Common myeloid progenitor, CD34-positive (primary cell): ENCODE results near the gene LRP1B.

ENCODE experiments used
- CTCF ChIA-PET: fragments of 350-600 bp; sonication (Branson Sonifier 250); formaldehyde crosslinking; loops from one replicate; lab custom pipeline; 2021; ENCODE audit warnings: antibody characterized with exemption; lab: Charles Lee
- POLR2A ChIA-PET: fragments of 350-600 bp; sonication (Branson Sonifier 250); formaldehyde crosslinking; loops from one replicate; lab custom pipeline; 2021; ENCODE audit warnings: antibody characterized with exemption; lab: Charles Lee
- DNase-seq, 3 donors: peaks; one replicate each; pipeline versions ENCODE4 v3.0.0 to v3.0.0-alpha.2; 2013
- H3K27ac ChIP-seq, 2 experiments: 1 replicate in 1 of 2; 2 replicates in 1 of 2; pipeline ENCODE4 v1.7.0; 2013; ENCODE audit warnings: inconsistent platforms in 2 of 2, low read length in 2 of 2, mild to moderate bottlenecking in 2 of 2, low read depth in 1 of 2, moderate library complexity in 1 of 2; ENCODE audit not compliant: severe bottlenecking in 2 of 2, insufficient read depth in 1 of 2, poor library complexity in 1 of 2
- H3K27me3 ChIP-seq, 5 experiments: replicated peaks in 2 of 5; 1 replicate in 3 of 5; 2 replicates in 2 of 5; pipeline versions ENCODE4 v1.6.1 to v1.7.0; 2013; ENCODE audit warnings: low read length in 4 of 5, mild to moderate bottlenecking in 2 of 5, moderate library complexity in 2 of 5, inconsistent platforms in 1 of 5; ENCODE audit not compliant: insufficient read depth in 5 of 5, control insufficient read depth in 4 of 5
- H3K36me3 ChIP-seq, 4 experiments: 1 replicate in 2 of 4; 2 replicates in 2 of 4; pipeline versions ENCODE4 v1.6.1 to v1.7.0; 2013; ENCODE audit warnings: low read length in 3 of 4, control low read depth in 1 of 4, mild to moderate bottlenecking in 1 of 4; ENCODE audit not compliant: control insufficient read depth in 4 of 4, insufficient read depth in 4 of 4
- H3K4me1 ChIP-seq, 4 experiments: 1 replicate in 3 of 4; 2 replicates in 1 of 4; pipeline versions ENCODE4 v1.6.1 to v1.7.1; 2013; ENCODE audit warnings: low read length in 3 of 4, mild to moderate bottlenecking in 3 of 4, control low read depth in 1 of 4, inconsistent platforms in 1 of 4, moderate library complexity in 1 of 4; ENCODE audit not compliant: control insufficient read depth in 4 of 4, insufficient read depth in 4 of 4; ENCODE audit errors: control extremely low read depth in 1 of 4
- H3K4me3 ChIP-seq, 7 experiments: 1 replicate in 4 of 7; 2 replicates in 3 of 7; pipeline versions ENCODE4 v1.5.1 to v1.7.0; 2013; ENCODE audit warnings: mild to moderate bottlenecking in 7 of 7, low read length in 6 of 7, moderate library complexity in 6 of 7, inconsistent platforms in 2 of 7, low read depth in 2 of 7, control low read depth in 1 of 7; ENCODE audit not compliant: insufficient read depth in 4 of 7, control insufficient read depth in 1 of 7; ENCODE audit errors: extremely low read depth in 1 of 7
- H3K9me3 ChIP-seq, 5 experiments: 1 replicate in 4 of 5; 2 replicates in 1 of 5; pipeline versions ENCODE4 v1.6.1 to v1.7.1; 2013; ENCODE audit warnings: low read length in 4 of 5, mild to moderate bottlenecking in 2 of 5, inconsistent platforms in 1 of 5, low read depth in 1 of 5, moderate library complexity in 1 of 5; ENCODE audit not compliant: control insufficient read depth in 4 of 5, insufficient read depth in 2 of 5; ENCODE audit errors: control extremely low read depth in 1 of 5
- WGBS: methylation state at CpG from one replicate; pipeline ENCODE4 v1.1.5; 2013; ENCODE audit not compliant: insufficient coverage; 5-methylcytosine and 5-hydroxymethylcytosine counted together

LRP1B gene

DNA sequence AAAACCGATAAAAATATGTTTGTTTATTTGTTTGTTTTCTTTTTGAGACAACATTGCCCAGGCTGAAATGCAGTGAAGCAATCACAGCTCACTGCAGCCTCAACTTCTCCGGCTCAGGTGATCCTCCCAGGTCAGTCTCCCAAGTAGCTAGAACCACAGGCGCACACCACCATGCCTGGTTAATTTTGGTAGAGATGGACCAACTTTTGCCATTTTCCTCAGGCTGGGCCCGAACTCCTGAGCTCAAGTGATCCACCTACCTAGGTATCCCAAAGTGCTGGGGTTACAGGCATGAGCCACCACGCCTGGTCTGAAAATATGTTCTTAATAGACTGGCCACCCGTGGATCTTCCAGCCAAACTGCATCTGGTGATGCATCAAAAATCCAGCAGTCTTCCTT lies 1867.9 kb downstream of the LRP1B start:
- no peak for DNase-seq
- WGBS = 98% methylated on average over 6 of the region's 6 CpGs
- no peaks in the 10 kb centered on the region for H3K4me1 ChIP-seq
- H3K4me3 ChIP-seq = no peak overlapping the region
- no peaks in the 10 kb centered on the region for H3K27me3 ChIP-seq
- ChIA-PET POLR2A (no interaction called here), CTCF (no interaction called here)
- no peak overlapping the region for H3K27ac ChIP-seq
- no peaks in the 10 kb centered on the region for H3K9me3 ChIP-seq
- no peaks in the 10 kb centered on the region for H3K36me3 ChIP-seq

DNA sequence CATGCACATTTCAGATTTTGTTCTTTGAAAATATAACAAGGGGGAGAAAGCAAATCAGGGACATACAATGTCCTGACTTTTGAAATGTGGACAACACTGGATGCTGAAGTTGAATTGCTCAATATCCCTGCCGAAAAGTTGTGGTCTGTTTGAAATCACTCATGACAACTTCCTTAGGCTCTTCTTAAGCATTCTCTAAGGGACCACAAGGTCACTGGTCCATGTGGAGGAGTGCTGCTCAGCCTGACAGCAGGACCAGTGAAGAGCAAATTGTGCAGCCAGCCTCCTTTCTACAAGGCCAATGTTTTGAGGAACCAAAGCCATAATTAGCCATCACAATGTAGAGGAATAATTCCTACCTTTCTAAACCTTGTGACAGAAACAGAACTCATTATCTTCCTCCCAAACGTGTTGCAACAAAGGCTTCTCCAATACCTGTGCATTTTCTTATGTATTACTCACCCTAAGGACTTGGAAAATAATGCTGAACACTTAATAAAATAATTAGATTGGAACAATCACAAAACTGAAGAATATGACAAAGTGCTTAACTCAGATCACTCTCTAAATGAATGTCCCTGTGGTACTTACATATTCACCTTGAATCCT lies 1873.0 kb downstream of the LRP1B start:
- POLR2A ChIA-PET = no interaction called here
- Histone ChIP-seq H3K4me3 (no peak overlapping the region), H3K27me3 (no peaks in the 10 kb centered on the region), H3K36me3 (no peaks in the 10 kb centered on the region), H3K4me1 (no peaks in the 10 kb centered on the region), H3K27ac (no peak overlapping the region), H3K9me3 (no peaks in the 10 kb centered on the region)
- CTCF ChIA-PET = no interaction called here
- 60% methylated on average over 1 of the region's 2 CpGs for WGBS
- no peak for DNase-seq

DNA sequence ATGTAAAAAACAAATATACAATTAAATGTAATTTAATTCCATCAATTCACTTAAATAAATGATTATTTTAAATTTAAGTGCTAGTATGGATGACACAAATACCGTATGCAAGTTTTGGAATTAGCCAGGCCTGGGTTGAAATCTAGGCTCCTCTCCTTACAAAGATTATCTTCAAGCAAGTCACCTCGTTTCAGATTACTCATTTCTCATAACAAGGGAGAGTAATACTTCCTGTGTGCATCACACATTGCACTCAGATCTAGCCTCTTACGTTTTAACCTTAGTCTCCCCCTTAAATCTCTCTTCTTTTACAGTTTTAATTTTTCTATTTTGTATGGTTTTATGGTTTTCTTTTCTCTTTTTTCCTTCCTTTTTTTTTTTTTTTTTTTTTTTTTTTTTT lies 1874.7 kb downstream of the LRP1B start:
- WGBS = no CpG with 5 or more reads among the region's 3 CpGs
- ChIA-PET CTCF (no interaction called here), POLR2A (no interaction called here)
- H3K27ac ChIP-seq = no peak overlapping the region
- no peaks in the 10 kb centered on the region for H3K36me3 ChIP-seq
- H3K4me3 ChIP-seq = no peak overlapping the region
- DNase-seq = no peak
- H3K4me1 ChIP-seq = no peaks in the 10 kb centered on the region
- no peaks in the 10 kb centered on the region for H3K27me3 ChIP-seq
- no peaks in the 10 kb centered on the region for H3K9me3 ChIP-seq

DNA sequence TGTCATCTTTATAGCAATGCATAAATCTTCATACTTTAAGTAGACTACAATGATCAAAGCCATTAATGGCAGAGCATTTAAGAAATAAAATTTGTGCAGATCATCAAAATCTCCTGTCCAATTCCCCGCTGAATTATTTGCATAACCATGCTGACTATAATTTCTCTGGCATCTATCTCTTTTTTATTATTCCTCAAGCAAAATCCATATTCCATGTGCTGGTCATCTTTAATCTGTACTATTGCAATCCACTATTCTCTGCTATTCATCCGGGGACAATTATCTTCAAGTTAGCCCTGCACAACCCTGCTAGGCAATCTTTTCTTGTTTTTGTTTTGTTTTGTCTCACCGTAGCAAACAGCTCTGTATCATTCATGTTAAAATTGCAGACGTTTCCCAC lies 1881.0 kb downstream of the LRP1B start:
- WGBS = 97% methylated on average over 2 of the region's 4 CpGs
- no peak for DNase-seq
- Histone ChIP-seq H3K36me3 (no peaks in the 10 kb centered on the region), H3K4me3 (no peak overlapping the region), H3K27me3 (no peaks in the 10 kb centered on the region), H3K27ac (no peak overlapping the region), H3K9me3 (no peaks in the 10 kb centered on the region), H3K4me1 (no peaks in the 10 kb centered on the region)
- ChIA-PET POLR2A (no interaction called here), CTCF (no interaction called here)

DNA sequence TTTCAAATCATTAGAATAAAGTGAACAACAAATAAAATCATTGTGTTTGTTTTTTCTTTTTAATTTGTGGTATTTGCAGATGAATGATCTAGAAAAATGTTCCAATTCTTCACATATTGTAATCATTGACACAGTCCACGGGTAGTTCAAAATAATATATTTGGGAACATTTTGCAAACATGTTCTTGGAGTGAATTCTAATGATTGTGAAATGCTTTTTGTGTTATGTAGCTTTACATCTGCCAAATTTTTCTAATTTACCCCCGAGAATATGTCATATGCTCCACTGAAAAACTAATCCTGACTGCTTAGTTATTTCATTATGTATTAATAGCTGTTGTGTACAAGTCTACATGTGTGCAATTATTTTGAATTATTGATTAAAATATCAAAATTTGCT lies 1882.2 kb downstream of the LRP1B start:
- CTCF ChIA-PET = no interaction called here
- no CpG with 5 or more reads among the region's 2 CpGs for WGBS

DNA sequence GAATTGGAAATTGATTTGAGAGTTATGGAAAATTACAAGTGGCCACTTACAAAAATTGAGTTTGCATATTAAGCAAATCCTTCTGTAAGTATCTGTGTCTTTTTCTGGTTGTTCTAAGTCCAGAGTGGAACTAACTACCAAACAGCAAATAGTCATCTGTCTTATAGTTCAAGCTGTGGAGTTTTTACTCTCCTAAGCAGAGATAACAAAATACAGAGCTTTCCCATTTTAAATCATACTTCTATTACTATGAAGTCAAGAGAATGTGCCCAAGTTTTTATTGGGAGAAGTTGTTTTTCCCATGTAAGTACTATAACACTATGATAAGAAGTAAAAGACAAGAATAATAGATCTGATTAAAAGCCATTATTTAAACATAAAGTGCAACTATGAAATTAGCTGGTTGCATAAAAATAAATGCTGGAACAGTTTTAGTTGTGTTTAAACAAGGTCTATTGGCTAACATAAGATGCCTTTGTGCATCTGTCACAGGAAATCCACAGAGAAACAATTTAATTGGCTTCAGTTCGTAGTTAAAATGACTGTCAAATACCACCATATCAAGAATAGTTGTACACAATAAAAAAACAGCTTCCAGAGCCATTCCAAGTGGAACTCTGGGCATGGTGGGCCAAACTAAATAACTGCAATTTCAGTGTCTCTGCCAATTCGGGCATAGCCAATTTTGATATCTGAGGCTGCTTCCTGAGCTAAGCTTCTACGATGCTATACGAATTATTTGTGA lies 1883.2 kb downstream of the LRP1B start:
- Histone ChIP-seq H3K27ac (no peak overlapping the region), H3K27me3 (no peaks in the 10 kb centered on the region), H3K36me3 (no peaks in the 10 kb centered on the region), H3K4me1 (no peaks in the 10 kb centered on the region), H3K4me3 (no peak overlapping the region), H3K9me3 (no peaks in the 10 kb centered on the region)
- no peak for DNase-seq
- POLR2A ChIA-PET = no interaction called here
- CTCF ChIA-PET = no interaction called here
- 93% methylated on average over 3 of the region's 4 CpGs for WGBS

More for the DNA sequence above, 1882.2 kb downstream of the LRP1B start:
- no peaks in the 10 kb centered on the region for H3K4me1 ChIP-seq
- H3K9me3 ChIP-seq = no peaks in the 10 kb centered on the region
- no peaks in the 10 kb centered on the region for H3K36me3 ChIP-seq
- H3K27ac ChIP-seq = no peak overlapping the region
- no peaks in the 10 kb centered on the region for H3K27me3 ChIP-seq
- H3K4me3 ChIP-seq = no peak overlapping the region
- POLR2A ChIA-PET = no interaction called here
- no peak for DNase-seq

DNA sequence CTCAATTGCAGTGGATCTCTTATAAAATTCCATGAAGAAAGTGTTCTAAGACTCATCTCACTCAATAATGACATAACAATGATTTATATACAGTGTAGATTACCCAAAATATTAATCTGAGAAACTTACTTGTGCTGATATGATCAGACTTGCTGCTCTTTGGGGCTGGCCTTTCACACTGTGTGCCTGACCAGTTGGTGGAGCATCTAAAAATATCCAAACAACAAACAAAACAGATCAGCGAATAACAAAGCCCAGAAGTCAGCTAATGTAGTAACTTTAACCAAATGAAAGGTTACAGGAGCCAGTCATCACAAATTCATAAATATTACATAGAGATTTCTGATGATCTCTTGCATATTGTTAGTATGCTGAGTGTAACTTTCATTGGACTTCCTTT lies 1883.9 kb downstream of the LRP1B start:
- Histone ChIP-seq H3K36me3 (no peaks in the 10 kb centered on the region), H3K27ac (no peak overlapping the region), H3K4me1 (no peaks in the 10 kb centered on the region), H3K4me3 (no peak overlapping the region), H3K9me3 (no peaks in the 10 kb centered on the region), H3K27me3 (no peaks in the 10 kb centered on the region)
- ChIA-PET POLR2A (no interaction called here), CTCF (no interaction called here)
- WGBS = no CpG with 5 or more reads among the region's 1 CpG
- no peak for DNase-seq
